ENCODE results near the gene MTR. TPM values are rescaled to one million over a fixed set of nuclear protein-coding genes. Genes with fewer than 3 reads are reported as not detected.

Gene MTR
- total RNA-seq, 1 donor from 2014 or later: 19.9 TPM

- no peaks in the 10 kb centered on the region for H3K27me3 ChIP-seq
- H3K4me1 ChIP-seq: no peaks in the 10 kb centered on the region
- H3K27ac ChIP-seq: no peak overlapping the region
- intact Hi-C loops (cut with DNase I): no loop called here
- no peaks in the 10 kb centered on the region for H3K9me3 ChIP-seq
- no peak overlapping the region for H3K4me3 ChIP-seq
- no peak for DNase-seq (ENCODE audit: extremely low spot score in 2 of 2)
- TF ChIP-seq POLR2AphosphoS5 (IDR thresholded peaks at IDR 0.05; ENCODE audit: insufficient read depth in 1 of 2, low read depth in 1 of 2) (no peak), CTCF (IDR thresholded peaks at IDR 0.05) (no peak), POLR2A (IDR thresholded peaks at IDR 0.05) (no peak)
- H3K36me3 ChIP-seq: peaks cover 0 to 37% of the 10 kb centered on the region in 2 donors
Measured at GRCh38 chr1:236875975-236876374, 80.9 kb downstream of the MTR start.

- Histone ChIP-seq H3K4me1 (no peaks in the 10 kb centered on the region), H3K27me3 (no peaks in the 10 kb centered on the region), H3K27ac (no peak overlapping the region), H3K4me3 (no peak overlapping the region), H3K36me3 (peaks cover 0 to 42% of the 10 kb centered on the region in 2 donors), H3K9me3 (no peaks in the 10 kb centered on the region)
- DNase-seq (ENCODE audit: extremely low spot score in 2 of 2): no peak
- intact Hi-C loops (cut with DNase I): no loop called here
- TF ChIP-seq CTCF (IDR thresholded peaks at IDR 0.05) (no peak), POLR2AphosphoS5 (IDR thresholded peaks at IDR 0.05; ENCODE audit: insufficient read depth in 1 of 2, low read depth in 1 of 2) (peak in 1 of 2 donors; percentile 30)
Measured at GRCh38 chr1:236877661-236878060, 82.6 kb downstream of the MTR start.

GRCh38 chr1:236880209-236880608 lies 85.1 kb downstream of the MTR start:
- H3K4me1 ChIP-seq: no peaks in the 10 kb centered on the region
- no peak overlapping the region for H3K27ac ChIP-seq
- no peak for DNase-seq (ENCODE audit: extremely low spot score in 2 of 2)
- intact Hi-C loops (cut with DNase I): no loop called here
- H3K36me3 ChIP-seq: peaks cover 0 to 26% of the 10 kb centered on the region in 2 donors
- TF ChIP-seq POLR2A (IDR thresholded peaks at IDR 0.05) (no peak), POLR2AphosphoS5 (IDR thresholded peaks at IDR 0.05; ENCODE audit: insufficient read depth in 1 of 2, low read depth in 1 of 2) (no peak), CTCF (IDR thresholded peaks at IDR 0.05) (no peak)
- H3K27me3 ChIP-seq: no peaks in the 10 kb centered on the region
- H3K9me3 ChIP-seq: no peaks in the 10 kb centered on the region
- no peak overlapping the region for H3K4me3 ChIP-seq

GRCh38 chr1:236882678-236883077 lies 87.6 kb downstream of the MTR start:
- intact Hi-C loops (cut with DNase I): no loop called here
- Histone ChIP-seq H3K27ac (no peak overlapping the region), H3K4me3 (no peak overlapping the region), H3K36me3 (peaks cover 0 to 23% of the 10 kb centered on the region in 2 donors), H3K27me3 (no peaks in the 10 kb centered on the region), H3K9me3 (no peaks in the 10 kb centered on the region), H3K4me1 (no peaks in the 10 kb centered on the region)
- no peak for DNase-seq (ENCODE audit: extremely low spot score in 2 of 2)
- TF ChIP-seq POLR2A (IDR thresholded peaks at IDR 0.05): no peak
- no peak for TF ChIP-seq CTCF (IDR thresholded peaks at IDR 0.05)
- TF ChIP-seq POLR2AphosphoS5 (IDR thresholded peaks at IDR 0.05; ENCODE audit: insufficient read depth in 1 of 2, low read depth in 1 of 2): no peak

- Histone ChIP-seq H3K4me3 (no peak overlapping the region), H3K36me3 (peaks cover 0 to 28% of the 10 kb centered on the region in 2 donors), H3K4me1 (no peaks in the 10 kb centered on the region), H3K9me3 (no peaks in the 10 kb centered on the region), H3K27ac (no peak overlapping the region), H3K27me3 (no peaks in the 10 kb centered on the region)
- TF ChIP-seq CTCF (IDR thresholded peaks at IDR 0.05) (no peak), POLR2AphosphoS5 (IDR thresholded peaks at IDR 0.05; ENCODE audit: insufficient read depth in 1 of 2, low read depth in 1 of 2) (no peak), POLR2A (IDR thresholded peaks at IDR 0.05) (no peak)
- intact Hi-C loops (cut with DNase I): no loop called here
- no peak for DNase-seq (ENCODE audit: extremely low spot score in 2 of 2)
Measured at GRCh38 chr1:236886199-236886598, 91.1 kb downstream of the MTR start.

All from vagina (tissue), 2 donors.